HG03520 (cell line): Measurements from ENCODE around the gene ADIPOQ.
"Not testable (repeated sequence)": the region's sequence is repeated elsewhere in the genome, so short reads cannot be mapped to it uniquely, and the experiment has no call there.

Experiments used
- ATAC-seq: cut with Tn5 transposase; IDR thresholded peaks from one replicate; pipeline ENCODE4 v1.9.1; 2021; ENCODE audit warnings: mild to moderate bottlenecking, moderate library complexity; ENCODE audit not compliant: unreplicated experiment

The ADIPOQ gene

GRCh38 chr3:186826410-186826975 lies 16.0 kb upstream of the ADIPOQ start:
- no peak for ATAC-seq

DNA sequence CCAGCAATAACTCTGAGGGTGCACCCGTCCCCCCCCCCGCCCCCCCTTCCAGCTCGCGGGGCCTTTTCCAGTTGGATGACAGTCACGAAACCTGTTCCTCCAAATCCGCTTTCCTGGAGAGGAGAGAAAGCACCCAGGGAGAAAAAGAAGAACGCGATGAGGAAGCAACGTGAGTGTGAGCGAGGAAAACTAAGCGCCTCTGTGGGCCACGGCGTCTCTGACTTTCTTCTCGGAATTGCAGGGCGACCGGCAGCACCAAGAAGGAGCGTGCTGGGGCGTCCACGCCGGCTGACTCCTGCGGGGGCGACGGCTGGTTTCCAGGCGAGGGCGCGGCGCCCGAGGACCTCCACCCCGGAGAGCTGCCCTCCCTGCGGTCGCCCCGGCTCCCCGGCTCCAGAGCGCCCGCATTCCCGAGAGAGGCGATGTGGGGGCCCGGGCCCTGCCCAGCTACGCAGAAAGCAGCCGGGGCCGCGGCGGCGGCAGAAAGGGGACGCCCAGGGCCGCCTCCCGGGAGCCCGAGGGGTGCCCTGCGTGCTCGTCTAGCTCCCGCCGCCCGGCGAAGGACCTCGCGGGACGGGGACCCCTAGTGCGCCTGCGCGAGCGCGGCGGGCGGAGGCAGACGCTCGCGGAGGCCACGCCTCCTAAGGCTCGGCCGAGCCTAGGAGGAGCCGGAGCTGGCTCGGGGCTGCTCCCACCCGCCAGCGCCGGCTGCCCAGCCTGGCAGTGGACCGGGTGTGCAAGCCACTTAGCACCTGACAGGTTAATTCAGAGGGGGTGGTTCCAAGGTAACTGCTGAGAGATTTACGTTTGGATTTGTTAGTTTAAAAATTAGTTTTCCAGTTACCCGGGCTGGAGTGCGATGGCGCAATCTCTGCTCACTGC lies 15.3 kb upstream of the ADIPOQ start:
- ATAC-seq, result peak; percentile 84

DNA sequence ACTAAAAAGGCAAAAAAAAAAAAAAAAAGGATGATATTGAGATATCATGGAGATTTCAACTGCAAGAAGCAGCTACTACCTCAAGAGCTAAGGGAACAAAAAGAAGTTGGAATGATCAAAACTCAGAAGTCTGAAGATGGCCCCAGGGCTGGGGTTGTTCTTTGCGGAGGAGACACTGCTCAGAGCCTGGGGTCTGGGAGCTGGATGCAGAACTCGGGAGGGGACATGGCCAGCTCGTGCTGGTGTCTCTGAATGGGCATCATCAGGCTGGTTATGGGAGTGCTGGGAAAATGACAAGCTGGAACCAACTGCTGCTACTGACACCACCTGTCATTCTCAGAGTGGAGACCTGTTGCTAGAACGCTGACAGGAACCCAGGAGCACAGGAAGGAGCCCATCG lies 14.2 kb upstream of the ADIPOQ start:
- ATAC-seq, result no peak

DNA sequence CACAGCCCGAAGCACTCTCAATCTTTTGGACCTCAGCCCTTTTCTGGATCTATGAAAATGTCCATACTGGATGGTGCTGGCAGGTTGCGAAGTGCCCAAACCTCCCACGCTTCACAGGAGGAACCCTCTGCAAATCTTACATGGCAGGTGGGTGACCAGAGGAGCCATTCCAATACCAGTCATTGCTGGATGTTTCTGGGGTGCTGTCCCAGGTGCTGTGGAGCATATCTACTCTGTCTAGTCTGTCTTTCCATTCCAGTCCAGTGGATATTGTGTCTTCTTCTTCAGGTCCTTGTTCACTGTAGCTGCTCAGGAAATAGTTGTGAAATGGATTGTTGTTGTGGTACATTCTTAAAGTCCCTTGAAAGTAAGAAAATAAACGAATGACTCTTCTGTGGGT lies 10.7 kb upstream of the ADIPOQ start:
- ATAC-seq, result no peak

GRCh38 chr3:186832276-186832675 lies 10.2 kb upstream of the ADIPOQ start:
- no peak for ATAC-seq

DNA sequence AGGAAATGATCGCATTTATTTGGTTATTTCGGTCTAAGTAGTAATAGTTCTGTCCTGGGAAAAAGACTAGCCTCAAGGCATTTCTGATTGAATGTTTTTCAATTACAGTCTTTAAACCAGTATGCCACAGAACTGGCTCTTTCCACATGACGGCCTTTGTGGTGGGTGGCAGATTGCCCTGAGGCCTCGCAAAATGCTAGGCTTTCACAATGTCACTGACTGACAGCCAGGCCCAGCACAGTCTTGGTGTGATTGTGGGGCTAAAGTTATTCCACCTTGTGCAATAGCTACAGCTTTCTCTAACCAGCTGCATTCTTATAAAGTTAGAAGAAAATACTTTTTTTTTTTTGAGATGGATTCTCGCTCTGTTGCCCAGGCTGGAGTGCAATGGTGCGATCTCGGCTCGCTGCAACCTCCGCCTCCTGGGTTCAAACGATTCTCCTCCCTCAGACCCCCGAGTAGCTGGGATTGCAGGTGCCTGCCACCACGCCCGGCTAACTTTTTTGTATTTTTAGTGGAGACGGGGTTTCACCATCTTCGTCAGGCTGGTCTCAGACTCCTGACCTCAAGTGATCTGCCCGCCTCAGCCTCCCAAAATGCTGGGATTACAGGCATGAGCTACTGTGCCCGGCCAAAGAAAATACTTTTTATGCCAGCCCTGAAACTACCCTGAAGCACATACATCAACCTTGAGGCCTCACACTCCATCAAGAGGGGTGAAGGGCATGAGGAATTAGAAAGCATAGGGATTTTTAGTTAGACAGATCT lies 2.5 kb upstream of the ADIPOQ start:
- no peak for ATAC-seq

GRCh38 chr3:186841620-186842019 lies 890 bp upstream of the ADIPOQ start:
- no peak for ATAC-seq

DNA sequence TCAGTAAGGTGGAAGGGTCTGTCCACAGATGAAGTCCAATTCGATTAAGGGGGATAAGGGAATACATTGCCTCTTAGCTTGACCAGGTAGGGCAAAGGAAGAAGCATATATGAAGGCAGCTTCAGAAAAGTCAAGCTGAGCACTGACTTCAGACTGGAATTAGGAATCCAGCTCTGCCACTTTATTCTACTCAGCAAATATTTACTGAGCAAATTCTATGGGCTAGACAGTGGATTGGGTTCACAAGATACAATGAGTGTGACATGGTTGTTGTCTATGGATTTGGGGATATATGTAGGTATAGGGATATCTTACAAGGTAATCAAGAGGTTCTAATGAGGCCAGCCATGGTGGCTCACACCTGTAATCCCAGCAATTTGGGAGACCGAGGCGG lies 526 bp downstream of the ADIPOQ start:
- no peak for ATAC-seq

DNA sequence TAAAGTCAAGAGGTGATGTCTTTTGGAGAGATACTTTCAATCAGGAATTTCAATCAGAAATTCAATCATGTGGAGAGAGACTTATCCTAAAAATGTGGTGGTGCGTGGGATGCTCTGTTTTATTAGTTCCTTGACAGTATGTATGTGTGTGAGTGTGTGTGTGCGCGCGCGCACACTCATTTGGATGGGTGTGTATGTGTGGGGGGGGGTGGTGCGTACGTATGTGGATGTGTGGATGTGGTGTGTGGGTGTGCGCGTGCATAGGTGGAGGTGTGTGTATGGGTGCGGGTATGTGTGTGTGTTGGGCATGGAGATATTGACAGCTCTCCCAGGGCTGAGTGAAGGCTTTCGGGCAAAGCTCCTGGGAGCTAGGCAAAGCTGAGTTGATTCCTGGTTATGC lies 2.4 kb downstream of the ADIPOQ start:
- no peak for ATAC-seq

- ATAC-seq, result no peak
Observed at GRCh38 chr3:186845756-186846155, 3.2 kb downstream of the ADIPOQ start.

GRCh38 chr3:186847437-186847836 lies 4.9 kb downstream of the ADIPOQ start:
- no peak for ATAC-seq

DNA sequence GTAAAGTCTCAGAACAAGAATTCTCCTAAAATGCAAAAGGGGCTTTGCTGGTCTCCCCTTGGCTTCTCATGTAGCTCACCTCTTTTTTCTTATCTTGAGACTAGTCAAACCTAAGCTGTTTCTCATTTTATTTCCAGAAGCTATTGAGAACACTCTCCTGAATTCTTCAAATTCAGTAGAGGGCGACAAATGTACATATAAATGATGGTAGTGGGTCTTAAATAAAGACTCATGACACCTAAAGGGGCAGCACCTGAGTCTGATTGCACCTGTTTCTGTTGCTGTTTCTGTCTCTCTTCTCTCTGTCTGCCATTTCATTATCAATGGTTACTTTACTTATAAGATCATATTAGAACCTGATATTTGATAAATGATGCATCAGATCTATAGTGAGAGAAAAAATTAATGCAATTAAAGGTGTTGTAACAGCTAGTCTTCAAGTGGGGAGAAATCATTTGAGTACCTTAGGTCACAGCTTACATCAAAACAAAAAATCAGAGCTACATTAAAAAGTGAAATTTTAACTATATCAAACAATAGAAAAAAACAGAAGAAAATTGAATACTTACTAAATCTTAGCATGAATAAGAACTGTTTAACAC lies 7.0 kb downstream of the ADIPOQ start:
- no peak for ATAC-seq

- not testable (repeated sequence) for ATAC-seq
Observed at GRCh38 chr3:186851835-186852234, 9.3 kb downstream of the ADIPOQ start.

DNA sequence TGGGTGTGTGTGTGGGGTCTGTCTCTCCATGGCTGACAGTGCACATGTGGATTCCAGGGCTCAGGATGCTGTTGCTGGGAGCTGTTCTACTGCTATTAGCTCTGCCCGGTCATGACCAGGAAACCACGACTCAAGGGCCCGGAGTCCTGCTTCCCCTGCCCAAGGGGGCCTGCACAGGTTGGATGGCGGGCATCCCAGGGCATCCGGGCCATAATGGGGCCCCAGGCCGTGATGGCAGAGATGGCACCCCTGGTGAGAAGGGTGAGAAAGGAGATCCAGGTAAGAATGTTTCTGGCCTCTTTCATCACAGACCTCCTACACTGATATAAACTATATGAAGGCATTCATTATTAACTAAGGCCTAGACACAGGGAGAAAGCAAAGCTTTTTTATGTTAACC lies 10.5 kb downstream of the ADIPOQ start:
- ATAC-seq, result no peak

- no peak for ATAC-seq
Observed at GRCh38 chr3:186854146-186854545, 11.6 kb downstream of the ADIPOQ start.

DNA sequence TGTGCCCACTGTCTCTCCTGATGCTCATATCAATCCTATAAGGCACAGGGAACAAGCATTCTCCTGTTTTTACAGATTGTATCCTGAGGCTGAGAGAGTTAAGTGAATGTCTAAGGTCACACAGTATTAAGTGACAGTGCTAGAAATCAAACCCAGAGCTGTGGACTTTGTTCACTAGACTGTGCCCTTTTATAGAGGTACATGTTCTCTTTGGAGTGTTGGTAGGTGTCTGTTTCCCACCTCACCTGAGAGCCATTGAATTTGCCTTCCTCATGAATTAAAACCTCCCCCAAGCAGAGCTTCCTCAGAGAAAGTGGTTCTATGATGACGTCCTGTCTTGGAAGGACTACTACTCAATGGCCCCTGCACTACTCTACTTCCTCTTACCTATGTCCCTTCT lies 12.4 kb downstream of the ADIPOQ start:
- no peak for ATAC-seq

- no peak for ATAC-seq
Observed at GRCh38 chr3:186857743-186858142, 15.2 kb downstream of the ADIPOQ start.

DNA sequence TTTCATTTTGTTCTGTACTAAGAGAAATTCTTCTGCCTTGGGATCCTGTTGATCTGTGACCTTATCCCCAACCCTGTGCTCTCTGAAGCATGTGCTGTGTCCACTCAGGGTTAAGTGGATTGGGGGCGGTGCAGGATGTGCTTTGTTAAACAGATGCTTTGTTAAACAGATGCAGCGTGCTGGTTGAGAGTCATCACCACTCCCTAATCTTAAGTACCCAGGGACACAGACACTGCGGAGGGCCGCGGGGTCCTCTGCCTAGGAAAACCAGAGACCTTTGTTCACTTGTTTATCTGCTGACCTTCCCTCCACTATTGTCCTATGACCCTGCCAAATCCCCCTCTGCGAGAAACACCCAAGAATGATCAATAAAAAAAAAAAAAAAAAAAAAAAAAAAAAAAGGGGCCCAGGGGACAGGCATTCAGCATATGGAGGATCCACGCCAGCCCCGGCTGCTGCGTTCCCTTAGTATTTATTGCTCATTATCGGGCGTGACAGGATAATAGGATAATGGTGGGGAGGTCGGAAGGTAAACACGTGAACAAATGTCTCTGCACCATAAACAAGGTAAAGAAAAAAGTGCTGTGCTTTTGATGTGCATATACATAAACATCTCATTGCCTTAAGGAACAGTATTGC lies 22.8 kb downstream of the ADIPOQ start:
- ATAC-seq, result not testable (repeated sequence)

DNA sequence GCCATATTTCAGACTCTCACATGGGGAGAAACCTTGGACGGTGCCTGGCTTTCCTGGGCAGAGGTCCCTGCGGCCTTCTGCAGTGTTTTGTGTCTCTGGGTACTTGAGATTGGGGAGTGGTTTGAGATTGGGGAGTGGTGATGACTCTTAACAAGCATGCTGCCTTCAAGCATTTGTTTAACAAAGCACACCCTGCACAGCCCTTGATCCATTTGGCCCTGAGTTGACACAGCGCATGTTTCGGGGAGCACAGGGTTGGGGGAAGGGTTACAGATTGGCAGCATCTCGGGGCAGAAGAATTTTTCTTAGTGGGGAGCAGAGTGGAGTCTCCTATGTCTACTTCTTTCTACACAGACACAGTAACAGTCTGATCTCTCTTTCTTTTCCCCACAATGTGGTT lies 23.6 kb downstream of the ADIPOQ start:
- ATAC-seq, result not testable (repeated sequence)

GRCh38 chr3:186869253-186870100 lies 27.0 kb downstream of the ADIPOQ start:
- no peak for ATAC-seq
